ENCODE measurements around the gene MRPS23. TPM values are rescaled to one million over a fixed set of nuclear protein-coding genes. Genes with fewer than 3 reads are reported as not detected.
A peak's percentile ranks its signal among the peaks of the same experiment; 100 is the strongest.

Gene MRPS23
- total RNA-seq, 6 experiments from 2014 or later = 13.0 to 23.0 (median 15.2) TPM

DNA sequence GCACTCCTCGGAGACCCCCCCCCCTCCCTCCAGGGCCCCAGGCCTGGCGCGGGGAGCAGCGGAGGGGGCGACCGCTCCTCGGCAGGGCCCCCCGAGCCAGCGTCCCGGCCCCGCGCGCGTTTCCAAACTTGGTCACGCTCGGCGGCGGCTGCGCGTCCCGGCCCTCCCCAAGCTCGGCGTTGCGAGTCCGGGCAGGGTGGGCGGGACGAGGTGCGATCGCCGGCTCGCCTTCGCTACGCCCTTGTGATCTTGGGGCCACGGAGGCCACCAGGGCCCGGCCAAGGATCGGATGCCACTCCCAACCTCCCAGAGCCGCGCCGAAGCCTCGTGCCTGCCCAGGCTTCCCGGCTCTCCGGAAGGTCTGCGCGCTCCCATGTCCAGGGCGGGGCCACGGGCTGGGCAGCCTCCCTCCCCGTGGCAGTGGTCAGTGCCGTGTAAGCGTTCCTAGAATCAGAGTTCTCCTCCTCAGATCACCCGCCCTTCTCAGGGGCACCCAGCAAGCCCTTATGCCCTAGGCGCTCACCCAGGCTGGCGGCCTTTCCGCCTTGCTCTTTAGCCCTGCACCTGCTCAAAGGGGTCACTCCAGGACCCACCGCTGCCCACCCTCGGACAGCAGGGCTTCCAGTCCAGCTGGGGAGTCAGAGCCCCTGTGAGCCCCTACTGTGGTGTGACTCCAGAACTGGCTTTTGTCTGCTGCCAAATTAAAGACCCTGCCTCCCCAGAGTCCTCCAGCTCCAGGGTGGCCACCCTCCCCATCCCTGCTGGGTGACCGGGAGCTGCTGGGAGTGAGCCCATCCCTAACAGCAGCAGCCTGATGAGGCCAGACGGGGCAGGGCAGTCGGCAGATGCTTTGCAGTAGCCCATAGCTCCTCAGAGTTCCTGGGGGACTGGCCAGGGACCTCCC lies 12.2 kb upstream of the MRPS23 start:
- H3K36me3 ChIP-seq = no peaks in the 10 kb centered on the region
- peak overlapping the region; percentile 5 to 49 (median 33) for H3K4me3 ChIP-seq
- TF ChIP-seq CTCF (IDR thresholded peaks at IDR 0.05) = no peak
- no peak for TF ChIP-seq POLR2A (IDR thresholded peaks at IDR 0.05)
- no peaks in the 10 kb centered on the region for H3K9me3 ChIP-seq
- peak; percentile 58 to 63 (median 62) for ATAC-seq
- WGBS (ENCODE audit: insufficient coverage, low coverage, low lambda C conversion rate, missing lambda C conversion rate) = 60% methylated on average over 1 of the region's 58 CpGs
- peaks cover 0 to 8% (median 0%) of the 10 kb centered on the region in 4 donors for H3K4me1 ChIP-seq
- intact Hi-C loops (cut with DNase I) = loop anchor here (10.0 kb wide), 2 partner anchors 133 to 253 kb away; no protein-coding TSS in a partner anchor
- peaks cover 0 to 6% of the 10 kb centered on the region in 2 donors for H3K27me3 ChIP-seq
- H3K27ac ChIP-seq = peak overlapping the region in 1 of 3 donors; percentile 18
- DNase-seq = peak in 1 of 3 donors; percentile 65

DNA sequence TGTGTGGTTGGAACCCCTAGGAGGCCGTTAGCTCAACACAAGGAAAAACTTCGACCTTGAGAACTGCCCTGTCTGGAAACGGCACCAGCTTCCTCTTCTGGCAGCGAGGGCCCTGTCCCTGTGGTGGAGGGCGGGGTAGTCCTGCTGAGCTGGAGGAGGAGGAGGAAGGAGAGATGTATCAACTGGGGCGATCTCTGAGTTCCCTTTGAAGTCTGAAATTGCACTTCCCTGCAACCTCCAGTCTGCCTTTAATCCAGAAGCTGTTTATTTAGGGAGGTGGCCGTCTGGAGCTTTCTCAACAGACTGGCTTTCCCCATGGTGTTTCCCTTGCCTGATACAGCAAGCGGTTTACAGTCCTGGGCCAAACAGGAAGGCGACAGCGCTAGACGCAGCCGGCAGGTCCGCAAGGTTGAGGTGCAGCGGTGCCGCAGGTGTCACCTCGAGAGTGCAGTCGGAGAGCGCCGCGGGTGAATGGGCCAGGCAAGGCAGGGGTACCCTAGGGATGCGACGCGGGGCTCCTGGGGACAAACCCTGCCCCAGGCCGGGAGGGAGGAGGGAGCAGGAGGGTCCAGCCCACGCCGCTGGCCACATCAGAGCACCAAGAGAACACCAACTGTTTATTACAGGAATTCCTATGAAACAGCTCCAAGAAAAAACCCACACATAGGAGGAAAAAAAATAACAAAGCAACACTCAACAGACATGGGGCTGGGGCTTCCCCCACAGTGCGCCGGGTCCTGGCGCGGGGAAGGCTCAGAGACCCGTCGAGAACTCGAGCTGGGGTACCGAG lies 11.4 kb upstream of the MRPS23 start:
- peak; percentile 51 to 71 (median 56) for ATAC-seq
- 4% methylated on average over 16 of the region's 34 CpGs for WGBS (ENCODE audit: insufficient coverage, low coverage, low lambda C conversion rate, missing lambda C conversion rate)
- Histone ChIP-seq H3K9me3 (no peaks in the 10 kb centered on the region), H3K36me3 (no peaks in the 10 kb centered on the region), H3K4me3 (peak overlapping the region; percentile 5 to 49 (median 33)), H3K4me1 (peaks cover 0 to 8% (median 0%) of the 10 kb centered on the region in 4 donors), H3K27me3 (peaks cover 0 to 6% of the 10 kb centered on the region in 2 donors), H3K27ac (peak overlapping the region in 1 of 3 donors; percentile 18)
- intact Hi-C loops (cut with DNase I) = loop anchor here (10.0 kb wide), 2 partner anchors 134 to 254 kb away; no protein-coding TSS in a partner anchor
- peak in 2 of 3 donors; percentile 50 to 73 for DNase-seq
- TF ChIP-seq CTCF (IDR thresholded peaks at IDR 0.05) (no peak), POLR2A (IDR thresholded peaks at IDR 0.05) (no peak)

- Histone ChIP-seq H3K4me1 (peaks cover 0 to 8% (median 0%) of the 10 kb centered on the region in 4 donors), H3K27ac (no peak overlapping the region), H3K36me3 (no peaks in the 10 kb centered on the region), H3K9me3 (no peaks in the 10 kb centered on the region), H3K4me3 (no peak overlapping the region), H3K27me3 (peaks cover 0 to 6% of the 10 kb centered on the region in 2 donors)
- TF ChIP-seq CTCF (IDR thresholded peaks at IDR 0.05) (no peak), POLR2A (IDR thresholded peaks at IDR 0.05) (no peak)
- DNase-seq = no peak
- no peak for ATAC-seq
- 47% methylated on average over 2 of the region's 6 CpGs for WGBS (ENCODE audit: insufficient coverage, low coverage, low lambda C conversion rate, missing lambda C conversion rate)
- intact Hi-C loops (cut with DNase I) = loop anchor here (10.0 kb wide), 2 partner anchors 134 to 254 kb away; no protein-coding TSS in a partner anchor
Measured at GRCh38 chr17:57860414-57860999, 10.7 kb upstream of the MRPS23 start.

All from right lobe of liver (tissue), 6 donors.